ENCODE data around the gene SKIC2. TPM values are rescaled to one million over a fixed set of nuclear protein-coding genes. Genes with fewer than 3 reads are reported as not detected.
"Not testable (repeated sequence)": the region's sequence is repeated elsewhere in the genome, so short reads cannot be mapped to it uniquely, and the experiment has no call there.

Gene SKIC2
- total and polyA plus RNA-seq, 10 of the 15 experiments (the other 5 are each of a cell fraction or from before 2014, with no cell fraction given) = 3.3 to 79.2 (median 32.5) TPM

DNA sequence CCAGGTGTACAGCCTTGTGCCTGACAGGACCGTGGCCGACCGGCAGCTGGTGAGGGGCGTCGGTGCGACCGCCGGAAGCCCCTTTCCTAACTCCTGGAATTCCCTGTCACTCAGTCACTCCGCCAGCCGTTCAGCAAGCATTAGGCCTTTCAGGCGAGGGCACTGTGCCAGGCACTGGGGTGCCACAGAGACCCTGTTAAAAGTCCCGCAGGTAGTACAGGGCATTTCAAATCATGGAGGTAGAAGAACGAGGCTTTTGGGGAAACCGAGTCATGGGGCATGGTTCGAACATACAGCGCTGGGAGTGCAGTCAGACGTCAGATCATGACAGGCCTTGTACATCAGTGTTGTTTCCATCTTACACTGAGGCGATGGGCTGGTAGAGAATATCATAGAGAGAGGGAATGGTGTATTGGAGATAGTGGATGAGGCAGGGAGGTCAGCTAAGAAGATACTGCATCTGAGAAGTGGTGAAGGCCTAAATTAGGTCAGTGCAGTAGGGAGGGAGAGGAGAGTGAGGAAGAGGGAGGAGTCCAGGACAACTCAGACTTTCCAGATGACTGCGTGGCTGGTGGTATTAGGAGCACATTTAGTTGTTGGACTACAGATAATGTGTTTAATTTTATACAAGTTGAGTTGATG lies 13.9 kb downstream of the SKIC2 start:
- peaks cover 13% of the 10 kb centered on the region for H3K4me1 ChIP-seq (ENCODE audit: control insufficient read depth, insufficient read depth, low read length)
- H3K79me2 ChIP-seq (ENCODE audit: control insufficient read depth, insufficient read depth, low read length) = peaks cover 22% of the 10 kb centered on the region
- intact Hi-C loops (cut with micrococcal nuclease; ENCODE audit: unreplicated experiment) = loop anchor here (1.0 kb wide), 1 partner anchor 14 kb away; the partner anchor contains the start of gene SKIC2
- H3K36me3 ChIP-seq (ENCODE audit: control insufficient read depth in 2 of 2, insufficient read depth in 2 of 2, low read length in 1 of 2) = peaks cover 2 to 4% of the 10 kb centered on the region in 2 experiments; a peak in 2 of 4 replicates
- ChIA-PET RAD21 (ENCODE audit: unreplicated experiment) (interaction anchor here (1.1 to 1.9 kb wide), 2 partner anchors 14 to 143 kb away, joined by 5 to 11 read pairs; partner anchors contain the start of genes NELFE and SKIC2), CTCF (interaction anchor here (1.3 to 3.1 kb wide), 3 partner anchors 8 to 20 kb away, joined by 4 to 10 read pairs (median 7); no protein-coding TSS in a partner anchor), POLR2A (interaction anchor here (1.1 to 4.3 kb wide), 3 partner anchors 15 to 77 kb away, joined by 5 to 48 read pairs (median 5); partner anchors contain the start of genes NELFE, SKIC2 and ZBTB12), SMC1A (ENCODE audit: uncharacterized antibody, unreplicated experiment) (interaction anchor here (1.8 kb wide), 1 partner anchor 14 kb away, joined by 17 read pairs; the partner anchor contains the start of genes NELFE and SKIC2)
- 4% methylated on average over 19 of the region's 19 CpGs for WGBS (ENCODE audit: insufficient coverage, insufficient replicate concordance, low lambda C conversion rate, missing lambda C conversion rate)
- peak overlapping the region; percentile 99 for H2AFZ ChIP-seq (ENCODE audit: control insufficient read depth, low read depth, low read length)
- in situ Hi-C loops (cut with MboI) = loop anchor here (10.0 kb wide), 1 partner anchor 62 kb away; the partner anchor contains the start of gene CYP21A2
- no peak for FAIRE-seq
- ATAC-seq = no peak
- H3K27ac ChIP-seq (ENCODE audit: control insufficient read depth, insufficient read depth) = peak overlapping the region; percentile 99
- H3K4me3 ChIP-seq = peak overlapping the region; percentile 66
- H4K20me1 ChIP-seq (ENCODE audit: control insufficient read depth, insufficient read depth) = no peaks in the 10 kb centered on the region
- no peaks in the 10 kb centered on the region for H3K27me3 ChIP-seq (replicated peaks in 1 of 2; ENCODE audit: control insufficient read depth in 2 of 2, insufficient read depth in 2 of 2, low read length in 1 of 2)
- no peak for DNase-seq (ENCODE audit: low read depth, low spot score)
- no peak for TF ChIP-seq MEF2A (IDR thresholded peaks at IDR 0.05; ENCODE audit: insufficient read depth, low read depth, low read length)
- 0 out of 2 replicates have a peak, but pooled peaks have one; percentile 0 for TF ChIP-seq SPI1 (IDR thresholded peaks at IDR 0.05; ENCODE audit: borderline replicate concordance, insufficient read depth, low read depth, low read length)
- TF ChIP-seq RELA (IDR thresholded peaks at IDR 0.05; ENCODE audit: borderline replicate concordance, partially characterized antibody) = no peak
- TF ChIP-seq LARP7 (IDR thresholded peaks at IDR 0.05) = peak; percentile 0; the same call in 1 of the 2 replicates
- peak; percentile 25; the same call in 1 of the 2 replicates for TF ChIP-seq HDGF (IDR thresholded peaks at IDR 0.05)
- 0 out of 3 replicates have a peak, but pooled peaks of 1 of the 2 experiments have one; percentile 0 for TF ChIP-seq EGR1 (IDR thresholded peaks at IDR 0.05; ENCODE audit: borderline replicate concordance in 1 of 2, low read depth in 2 of 2, low read length in 2 of 2)
- no peaks in the 10 kb centered on the region for H3K9me3 ChIP-seq (replicated peaks; ENCODE audit: control insufficient read depth, insufficient read depth, low read length)
- peak overlapping the region; percentile 90 for H3K9ac ChIP-seq (ENCODE audit: control insufficient read depth, insufficient read depth, low read length)
- TSS peak; percentile 76 for BruUV-seq (replicated peaks)
- H3K4me2 ChIP-seq (ENCODE audit: control insufficient read depth, insufficient read depth) = peak overlapping the region; percentile 100

DNA sequence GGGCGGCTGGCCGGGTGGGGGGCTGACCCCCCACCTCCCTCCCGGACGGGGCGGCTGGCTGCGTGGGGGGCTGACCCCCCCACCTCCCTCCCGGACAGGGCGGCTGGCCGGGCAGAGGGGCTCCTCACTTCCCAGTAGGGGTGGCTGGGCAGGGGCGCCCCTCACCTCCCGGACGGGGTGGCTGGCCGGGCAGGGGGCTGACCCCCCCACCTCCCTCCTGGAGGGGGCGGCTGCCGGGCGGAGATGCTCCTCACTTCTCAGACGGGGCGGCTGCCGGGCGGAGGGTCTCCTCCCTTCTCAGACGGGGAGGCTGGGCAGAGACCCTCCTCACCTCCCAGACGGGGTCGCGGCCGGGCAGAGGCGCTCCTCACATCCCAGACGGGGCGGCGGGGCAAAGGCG lies 17.1 kb downstream of the SKIC2 start:
- H3K4me1 ChIP-seq (ENCODE audit: control insufficient read depth, insufficient read depth, low read length); H3K27me3 ChIP-seq (replicated peaks in 1 of 2; ENCODE audit: control insufficient read depth in 2 of 2, insufficient read depth in 2 of 2, low read length in 1 of 2); H3K4me2 ChIP-seq (ENCODE audit: control insufficient read depth, insufficient read depth); H3K9ac ChIP-seq (ENCODE audit: control insufficient read depth, insufficient read depth, low read length); FAIRE-seq; BruUV-seq (replicated peaks); H3K9me3 ChIP-seq (replicated peaks; ENCODE audit: control insufficient read depth, insufficient read depth, low read length); H4K20me1 ChIP-seq (ENCODE audit: control insufficient read depth, insufficient read depth); H3K27ac ChIP-seq (ENCODE audit: control insufficient read depth, insufficient read depth); RAD21 ChIA-PET (ENCODE audit: unreplicated experiment); SMC1A ChIA-PET (ENCODE audit: uncharacterized antibody, unreplicated experiment); CTCF ChIA-PET; H2AFZ ChIP-seq (ENCODE audit: control insufficient read depth, low read depth, low read length); DNase-seq (ENCODE audit: low read depth, low spot score); H3K36me3 ChIP-seq (ENCODE audit: control insufficient read depth in 2 of 2, insufficient read depth in 2 of 2, low read length in 1 of 2); H3K4me3 ChIP-seq; intact Hi-C loops (cut with micrococcal nuclease; ENCODE audit: unreplicated experiment); ATAC-seq: not testable (repeated sequence)
- POLR2A ChIA-PET = interaction anchor here (0.7 kb wide), 2 partner anchors 95 to 1362 kb away, joined by 3 to 5 read pairs; no protein-coding TSS in a partner anchor
- peaks cover 15% of the 10 kb centered on the region for H3K79me2 ChIP-seq (ENCODE audit: control insufficient read depth, insufficient read depth, low read length)
- 91% methylated on average over 10 of the region's 30 CpGs for WGBS (ENCODE audit: insufficient coverage, insufficient replicate concordance, low lambda C conversion rate, missing lambda C conversion rate)
- in situ Hi-C loops (cut with MboI) = loop anchor here (10.0 kb wide), 1 partner anchor 59 kb away; the partner anchor contains the start of gene CYP21A2

Data from GM12878 (cell line).